Fibroblast of lung (primary cell): ENCODE data around the gene NDUFA11.

ENCODE experiments used
- EZH2 ChIP-seq: IDR thresholded peaks from 2 replicates; pipeline ENCODE4 v1.5.1; 2012; ENCODE audit warnings: low read length, control low read depth, mild to moderate bottlenecking; ENCODE audit errors: missing control alignments
- TF ChIP-seq, protein P1 (sequence below), 2 donors: IDR thresholded peaks in 1 of 2; conservative IDR thresholded peaks in 1 of 2; 1 replicate in 1 of 2; 2 replicates in 1 of 2; pipeline ENCODE4 v1.5.1; 2011 to 2012; ENCODE audit warnings: low read length in 2 of 2, control low read depth in 1 of 2, inconsistent platforms in 1 of 2, low read depth in 1 of 2, mild to moderate bottlenecking in 1 of 2

- no peak for TF ChIP-seq EZH2
- TF ChIP-seq, protein P1, sequence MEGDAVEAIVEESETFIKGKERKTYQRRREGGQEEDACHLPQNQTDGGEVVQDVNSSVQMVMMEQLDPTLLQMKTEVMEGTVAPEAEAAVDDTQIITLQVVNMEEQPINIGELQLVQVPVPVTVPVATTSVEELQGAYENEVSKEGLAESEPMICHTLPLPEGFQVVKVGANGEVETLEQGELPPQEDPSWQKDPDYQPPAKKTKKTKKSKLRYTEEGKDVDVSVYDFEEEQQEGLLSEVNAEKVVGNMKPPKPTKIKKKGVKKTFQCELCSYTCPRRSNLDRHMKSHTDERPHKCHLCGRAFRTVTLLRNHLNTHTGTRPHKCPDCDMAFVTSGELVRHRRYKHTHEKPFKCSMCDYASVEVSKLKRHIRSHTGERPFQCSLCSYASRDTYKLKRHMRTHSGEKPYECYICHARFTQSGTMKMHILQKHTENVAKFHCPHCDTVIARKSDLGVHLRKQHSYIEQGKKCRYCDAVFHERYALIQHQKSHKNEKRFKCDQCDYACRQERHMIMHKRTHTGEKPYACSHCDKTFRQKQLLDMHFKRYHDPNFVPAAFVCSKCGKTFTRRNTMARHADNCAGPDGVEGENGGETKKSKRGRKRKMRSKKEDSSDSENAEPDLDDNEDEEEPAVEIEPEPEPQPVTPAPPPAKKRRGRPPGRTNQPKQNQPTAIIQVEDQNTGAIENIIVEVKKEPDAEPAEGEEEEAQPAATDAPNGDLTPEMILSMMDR (conservative IDR thresholded peaks at IDR 0.05 in 1 of 2, IDR thresholded peaks at IDR 0.05 in 1 of 2; ENCODE audit: low read depth in 1 of 2, low read length in 2 of 2), result no peak
Observed at GRCh38 chr19:5880196-5880595, 23.4 kb downstream of the NDUFA11 start.
